ENCODE data around the gene P2RX6. TPM values are rescaled to one million over a fixed set of nuclear protein-coding genes. Genes with fewer than 3 reads are reported as not detected.

The P2RX6 gene
- total and polyA plus RNA-seq, 9 of the 15 experiments (the other 6 are each of a cell fraction or from before 2014, with no cell fraction given), result 0.01 to 3.9 (median 1.5) TPM; not detected in 1

DNA sequence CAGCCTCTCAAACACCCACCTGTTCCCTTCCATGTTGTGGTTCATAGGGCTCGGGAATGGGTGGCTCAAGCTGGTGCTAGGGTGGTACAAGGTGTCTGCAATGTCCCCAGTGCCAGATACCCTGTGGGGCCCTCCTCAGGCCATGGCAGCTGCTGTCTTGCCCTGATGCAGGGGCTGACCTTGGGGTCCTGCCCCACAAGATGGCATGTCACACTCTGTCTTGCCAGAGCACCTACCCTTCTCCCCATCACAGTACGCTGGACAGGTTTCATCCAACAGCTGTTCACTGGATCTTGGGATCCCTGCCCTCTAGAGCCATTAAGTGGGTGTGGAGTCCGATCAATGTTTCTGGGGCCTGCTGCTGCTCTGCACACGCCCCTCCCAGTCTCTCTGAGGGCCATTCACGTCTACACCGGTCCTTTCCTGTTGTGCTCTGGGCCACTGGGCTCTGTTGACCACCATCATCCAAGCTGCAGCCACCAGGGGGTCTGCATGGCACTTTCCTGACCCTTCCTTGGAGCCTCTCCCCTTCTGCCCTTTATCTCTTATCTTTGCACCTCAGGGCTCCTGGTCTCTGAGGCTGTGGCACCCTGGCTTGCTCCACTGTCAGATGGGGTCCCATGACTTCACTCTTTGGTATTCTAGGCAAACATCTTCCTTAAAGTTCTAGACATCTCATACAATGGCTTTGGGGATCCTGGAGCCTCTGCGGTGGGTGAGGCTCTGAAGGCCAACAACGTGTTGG, 37.9 kb downstream of the P2RX6 start (continued):
- TF ChIP-seq, protein P1, sequence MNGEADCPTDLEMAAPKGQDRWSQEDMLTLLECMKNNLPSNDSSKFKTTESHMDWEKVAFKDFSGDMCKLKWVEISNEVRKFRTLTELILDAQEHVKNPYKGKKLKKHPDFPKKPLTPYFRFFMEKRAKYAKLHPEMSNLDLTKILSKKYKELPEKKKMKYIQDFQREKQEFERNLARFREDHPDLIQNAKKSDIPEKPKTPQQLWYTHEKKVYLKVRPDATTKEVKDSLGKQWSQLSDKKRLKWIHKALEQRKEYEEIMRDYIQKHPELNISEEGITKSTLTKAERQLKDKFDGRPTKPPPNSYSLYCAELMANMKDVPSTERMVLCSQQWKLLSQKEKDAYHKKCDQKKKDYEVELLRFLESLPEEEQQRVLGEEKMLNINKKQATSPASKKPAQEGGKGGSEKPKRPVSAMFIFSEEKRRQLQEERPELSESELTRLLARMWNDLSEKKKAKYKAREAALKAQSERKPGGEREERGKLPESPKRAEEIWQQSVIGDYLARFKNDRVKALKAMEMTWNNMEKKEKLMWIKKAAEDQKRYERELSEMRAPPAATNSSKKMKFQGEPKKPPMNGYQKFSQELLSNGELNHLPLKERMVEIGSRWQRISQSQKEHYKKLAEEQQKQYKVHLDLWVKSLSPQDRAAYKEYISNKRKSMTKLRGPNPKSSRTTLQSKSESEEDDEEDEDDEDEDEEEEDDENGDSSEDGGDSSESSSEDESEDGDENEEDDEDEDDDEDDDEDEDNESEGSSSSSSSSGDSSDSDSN (IDR thresholded peaks at IDR 0.05; ENCODE audit: borderline replicate concordance in 1 of 2, low read depth in 2 of 2, low read length in 2 of 2), result no peak
- 0 out of 2 replicates have a peak, but pooled peaks have one; percentile 42 for TF ChIP-seq ZBTB7A (IDR thresholded peaks at IDR 0.05; ENCODE audit: borderline replicate concordance, control insufficient read depth, low read depth, low read length)
- no peak for TF ChIP-seq TCF7L2 (IDR thresholded peaks at IDR 0.05; ENCODE audit: low read depth, low read length)
- no peak for TF ChIP-seq ZNF124 (CRISPR knock-in tag; IDR thresholded peaks at IDR 0.05)
- no peak for TF ChIP-seq ZNF282 (CRISPR knock-in tag; IDR thresholded peaks at IDR 0.05)
- TF ChIP-seq ZNF57 (CRISPR knock-in tag; IDR thresholded peaks at IDR 0.05), result 0 out of 2 replicates have a peak, but pooled peaks have one; percentile 8
- TF ChIP-seq RBM14 (IDR thresholded peaks at IDR 0.05; ENCODE audit: borderline replicate concordance, insufficient read depth, low read depth, low read length), result no peak
- TF ChIP-seq IFI16 (CRISPR knock-in tag; IDR thresholded peaks at IDR 0.05), result no peak
- no peak for TF ChIP-seq PCBP2 (IDR thresholded peaks at IDR 0.05; ENCODE audit: low read depth, low read length, poor library complexity, severe bottlenecking)
- TF ChIP-seq, protein P2, sequence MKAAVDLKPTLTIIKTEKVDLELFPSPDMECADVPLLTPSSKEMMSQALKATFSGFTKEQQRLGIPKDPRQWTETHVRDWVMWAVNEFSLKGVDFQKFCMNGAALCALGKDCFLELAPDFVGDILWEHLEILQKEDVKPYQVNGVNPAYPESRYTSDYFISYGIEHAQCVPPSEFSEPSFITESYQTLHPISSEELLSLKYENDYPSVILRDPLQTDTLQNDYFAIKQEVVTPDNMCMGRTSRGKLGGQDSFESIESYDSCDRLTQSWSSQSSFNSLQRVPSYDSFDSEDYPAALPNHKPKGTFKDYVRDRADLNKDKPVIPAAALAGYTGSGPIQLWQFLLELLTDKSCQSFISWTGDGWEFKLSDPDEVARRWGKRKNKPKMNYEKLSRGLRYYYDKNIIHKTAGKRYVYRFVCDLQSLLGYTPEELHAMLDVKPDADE (conservative IDR thresholded peaks at IDR 0.05; ENCODE audit: control insufficient read depth, low read depth, low read length), result no peak
- TF ChIP-seq YY1 (IDR thresholded peaks at IDR 0.05; ENCODE audit: borderline replicate concordance in 1 of 3, control insufficient read depth in 1 of 3, extremely low read depth in 1 of 3, insufficient read depth in 3 of 3, insufficient read length in 1 of 3, insufficient replicate concordance in 2 of 3, low read depth in 1 of 3, low read length in 2 of 3), result no peak
- no peak for TF ChIP-seq ARID2 (IDR thresholded peaks at IDR 0.05)
- TF ChIP-seq, protein P3, sequence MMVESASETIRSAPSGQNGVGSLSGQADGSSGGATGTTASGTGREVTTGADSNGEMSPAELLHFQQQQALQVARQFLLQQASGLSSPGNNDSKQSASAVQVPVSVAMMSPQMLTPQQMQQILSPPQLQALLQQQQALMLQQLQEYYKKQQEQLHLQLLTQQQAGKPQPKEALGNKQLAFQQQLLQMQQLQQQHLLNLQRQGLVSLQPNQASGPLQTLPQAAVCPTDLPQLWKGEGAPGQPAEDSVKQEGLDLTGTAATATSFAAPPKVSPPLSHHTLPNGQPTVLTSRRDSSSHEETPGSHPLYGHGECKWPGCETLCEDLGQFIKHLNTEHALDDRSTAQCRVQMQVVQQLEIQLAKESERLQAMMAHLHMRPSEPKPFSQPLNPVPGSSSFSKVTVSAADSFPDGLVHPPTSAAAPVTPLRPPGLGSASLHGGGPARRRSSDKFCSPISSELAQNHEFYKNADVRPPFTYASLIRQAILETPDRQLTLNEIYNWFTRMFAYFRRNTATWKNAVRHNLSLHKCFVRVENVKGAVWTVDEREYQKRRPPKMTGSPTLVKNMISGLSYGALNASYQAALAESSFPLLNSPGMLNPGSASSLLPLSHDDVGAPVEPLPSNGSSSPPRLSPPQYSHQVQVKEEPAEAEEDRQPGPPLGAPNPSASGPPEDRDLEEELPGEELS (CRISPR knock-in tag; IDR thresholded peaks at IDR 0.05; ENCODE audit: borderline replicate concordance), result no peak
- TF ChIP-seq TCF7 (IDR thresholded peaks at IDR 0.05; ENCODE audit: borderline replicate concordance), result no peak
- TF ChIP-seq SMARCA4 (IDR thresholded peaks at IDR 0.05), result no peak
- no peak for TF ChIP-seq ELF2 (CRISPR knock-in tag; IDR thresholded peaks at IDR 0.05)
- no peak for TF ChIP-seq ZNF133 (CRISPR knock-in tag; IDR thresholded peaks at IDR 0.05)
- no peak for TF ChIP-seq PHF21A (IDR thresholded peaks at IDR 0.05; ENCODE audit: borderline replicate concordance, low read depth)
- TF ChIP-seq, protein P4, sequence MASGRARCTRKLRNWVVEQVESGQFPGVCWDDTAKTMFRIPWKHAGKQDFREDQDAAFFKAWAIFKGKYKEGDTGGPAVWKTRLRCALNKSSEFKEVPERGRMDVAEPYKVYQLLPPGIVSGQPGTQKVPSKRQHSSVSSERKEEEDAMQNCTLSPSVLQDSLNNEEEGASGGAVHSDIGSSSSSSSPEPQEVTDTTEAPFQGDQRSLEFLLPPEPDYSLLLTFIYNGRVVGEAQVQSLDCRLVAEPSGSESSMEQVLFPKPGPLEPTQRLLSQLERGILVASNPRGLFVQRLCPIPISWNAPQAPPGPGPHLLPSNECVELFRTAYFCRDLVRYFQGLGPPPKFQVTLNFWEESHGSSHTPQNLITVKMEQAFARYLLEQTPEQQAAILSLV (tag; IDR thresholded peaks at IDR 0.05), result no peak

All from K562 (cell line).